HepG2 (cell line): Measurements from ENCODE around the gene ZFP1. TPM values are rescaled to one million over a fixed set of nuclear protein-coding genes. Genes with fewer than 3 reads are reported as not detected.

ENCODE experiments used
- ATAC-seq: fragments of 200-7000 bp; cut with Tn5 transposase; 3 replicates; pipeline ENCODE4 v1.9.1; 2020; ENCODE audit warnings: mild to moderate bottlenecking, moderate library complexity
- BruUV-seq: library from RNA; stranded (reverse); fragments of 400-500 nt; replicated peaks from 2 replicates; lab custom pipeline; 2021; lab: Mats Ljungman, UMichigan
- CTCF ChIA-PET: fragments of 300-600 bp; formaldehyde crosslinking; extraction: SDS; loops from one replicate; lab custom pipeline; 2021; ENCODE audit warnings: low total read pairs, inconsistent platforms, low intra/inter-chr PET ratio; lab: Yijun Ruan, JAX
- POLR2A ChIA-PET: fragments of 350-600 bp; sonication (Branson Sonifier 250); formaldehyde crosslinking; loops from one replicate; lab custom pipeline; 2020; ENCODE audit warnings: antibody characterized with exemption, inconsistent platforms; lab: Yijun Ruan, JAX
- DNase-seq: peaks from one replicate; pipeline ENCODE4 v3.0.0-alpha.2; 2015; ENCODE audit warnings: low spot score
- FAIRE-seq: peaks from 3 replicates; lab custom pipeline; 2011; peaks lifted over from hg19 to GRCh38; lab: Jason Lieb, UNC
- H2AFZ ChIP-seq: one replicate; pipeline ENCODE4 v1.6.1; 2011; ENCODE audit warnings: low read length, inconsistent platforms
- H3K27ac ChIP-seq: fragments of 300-600 bp; 3 replicates; pipeline ENCODE4 v1.8.0; 2011; ENCODE audit warnings: mixed run types, mild to moderate bottlenecking, mixed read lengths, low read length, inconsistent platforms; ENCODE audit not compliant: insufficient read depth; ENCODE audit errors: extremely low read length
- H3K27me3 ChIP-seq, 2 experiments: fragments of 200-600 bp in 1 of 2; 2 replicates in 1 of 2; 3 replicates in 1 of 2; pipeline versions ENCODE4 v1.6.0 to v1.8.0; 2011; ENCODE audit warnings: low read length in 2 of 2, mild to moderate bottlenecking in 2 of 2, moderate library complexity in 2 of 2, inconsistent platforms in 1 of 2; ENCODE audit not compliant: insufficient read depth in 2 of 2, control insufficient read depth in 1 of 2
- H3K36me3 ChIP-seq, 2 experiments: fragments of 200-600 bp in 1 of 2; replicated peaks in 1 of 2; 2 replicates in 1 of 2; 3 replicates in 1 of 2; pipeline versions ENCODE4 v1.5.1 to v1.8.0; 2011; ENCODE audit warnings: low read length in 2 of 2, inconsistent platforms in 1 of 2; ENCODE audit not compliant: insufficient read depth in 2 of 2, control insufficient read depth in 1 of 2
- H3K4me1 ChIP-seq: 2 replicates; pipeline ENCODE4 v1.5.1; 2012; ENCODE audit warnings: low read length, inconsistent platforms; ENCODE audit not compliant: insufficient read depth
- H3K4me2 ChIP-seq: 2 replicates; pipeline ENCODE4 v1.6.0; 2011; ENCODE audit warnings: low read depth, low read length, inconsistent platforms
- H3K4me3 ChIP-seq, 3 experiments: fragments of 200-600 bp in 1 of 3; sonication (generic), shearing (Covaris generic) in 1 of 3; replicated peaks in 1 of 3; 2 replicates each; pipeline ENCODE4 v1.5.1; 2011 to 2016; ENCODE audit warnings: low read length in 3 of 3, inconsistent platforms in 2 of 3, low read depth in 2 of 3, mild to moderate bottlenecking in 2 of 3, control low read depth in 1 of 3, mixed read lengths in 1 of 3; ENCODE audit not compliant: insufficient read depth in 1 of 3
- H3K79me2 ChIP-seq: one replicate; pipeline ENCODE4 v1.6.1; 2011; ENCODE audit warnings: low read length, inconsistent platforms; ENCODE audit not compliant: insufficient read depth
- H3K9ac ChIP-seq: 2 replicates; pipeline ENCODE4 v1.6.0; 2011; ENCODE audit warnings: mild to moderate bottlenecking, low read depth, low read length, inconsistent platforms; ENCODE audit not compliant: insufficient read depth
- H3K9me3 ChIP-seq: 2 replicates; pipeline ENCODE4 v1.5.1; 2012; ENCODE audit warnings: mild to moderate bottlenecking, low read length
- H4K20me1 ChIP-seq: 2 replicates; pipeline ENCODE4 v1.6.0; 2011; ENCODE audit warnings: inconsistent platforms, mild to moderate bottlenecking, low read length, moderate library complexity; ENCODE audit not compliant: insufficient read depth
- ETV5 ChIP-seq: IDR thresholded peaks from 2 replicates; pipeline ENCODE4 v1.6.1; 2018; ENCODE audit warnings: missing biosample characterization, missing genetic modification reagents, inconsistent platforms, borderline replicate concordance
- GABPA ChIP-seq, 2 experiments: IDR thresholded peaks; 2 replicates each; pipeline ENCODE4 v1.6.1; 2011 to 2016; ENCODE audit warnings: low read depth in 2 of 2, low read length in 1 of 2, missing biosample characterization in 1 of 2, missing genetic modification characterization in 1 of 2
- NFYB ChIP-seq: sonication (generic); formaldehyde crosslinking; IDR thresholded peaks from 2 replicates; pipeline ENCODE4 v1.4.0; 2020; ENCODE audit warnings: missing genetic modification reagents
- PRDM15 ChIP-seq: sonication (generic); formaldehyde crosslinking; IDR thresholded peaks from 2 replicates; pipeline ENCODE4 v1.4.0; 2020; ENCODE audit warnings: missing genetic modification reagents
- RORA ChIP-seq: sonication (generic); formaldehyde crosslinking; IDR thresholded peaks from 2 replicates; pipeline ENCODE4 v1.5.0; 2020; ENCODE audit warnings: mild to moderate bottlenecking, missing genetic modification reagents, moderate library complexity
- SMAD1 ChIP-seq: sonication (generic); formaldehyde crosslinking; IDR thresholded peaks from 2 replicates; pipeline ENCODE4 v1.4.0; 2020; ENCODE audit warnings: missing genetic modification reagents, low read depth, mild to moderate bottlenecking, borderline replicate concordance
- SMC3 ChIP-seq: IDR thresholded peaks from 2 replicates; pipeline ENCODE4 v1.6.1; 2011; ENCODE audit warnings: low read length, improper control_type of control experiment
- STAG1 ChIP-seq: sonication (generic); formaldehyde crosslinking; IDR thresholded peaks from 2 replicates; pipeline ENCODE4 v1.4.0; 2020; ENCODE audit warnings: missing genetic modification reagents
- XRCC5 ChIP-seq: fragments of 200-400 bp; formaldehyde crosslinking; optimal IDR thresholded peaks from 2 replicates; pipeline ENCODE3; 2017; ENCODE audit warnings: mild to moderate bottlenecking, low read length
- WGBS: methylation state at CpG from one replicate; pipeline ENCODE4 v1.1.6; 2017; ENCODE audit warnings: low lambda C conversion rate; 5-methylcytosine and 5-hydroxymethylcytosine counted together
- in situ Hi-C: cut with HindIII; loops from 2 replicates; pipeline ENCODE4 v1.10.0; 2017; ENCODE audit warnings: low pct_unique_long_range_greater_than_20kb; ENCODE audit not compliant: extremely low pct_ligation_motif_present
- intact Hi-C: fragments of 100-400 bp; cut with micrococcal nuclease; formaldehyde crosslinking; loops from one replicate; pipeline ENCODE4 v1.10.0; 2022; ENCODE audit not compliant: unreplicated experiment
- polyA plus RNA-seq, 8 experiments: library from polyadenylated mRNA; depleted of rRNA in 3 of 8; stranded (reverse) in 7 of 8; unstranded in 1 of 8; fragments of >200 nt; fragmentation: Illumina TruSeq in 4 of 8; extraction: Trizol in 4 of 8; gene quantifications; 2 replicates each; pipeline versions ENCODE4 v1.2.1 to v1.2.3, GENCODE V29; 2011 to 2016; ENCODE audit warnings: low read depth in 4 of 8, missing spikeins in 1 of 8, mixed read lengths in 1 of 8; ENCODE audit not compliant: insufficient read depth in 1 of 8
- total RNA-seq, 5 experiments: library from RNA; depleted of rRNA; stranded (reverse); fragments of >200 nt; fragmentation: Illumina TruSeq; extraction: Trizol; gene quantifications; 2 replicates each; pipeline ENCODE4 v1.2.3, GENCODE V29; 2016; ENCODE audit warnings: low read depth in 1 of 5
- TF ChIP-seq, protein P1 (sequence below): sonication (generic); formaldehyde crosslinking; IDR thresholded peaks from 2 replicates; pipeline ENCODE4 v1.5.0; 2020; ENCODE audit warnings: mild to moderate bottlenecking, missing genetic modification reagents, moderate library complexity
- TF ChIP-seq, protein P2 (sequence below): sonication (generic); formaldehyde crosslinking; IDR thresholded peaks from 2 replicates; pipeline ENCODE4 v1.4.0; 2020; ENCODE audit warnings: missing genetic modification reagents

ZFP1 gene
- total and polyA plus RNA-seq, 2 of the 13 experiments (the other 11 are each of a cell fraction or from before 2014, with no cell fraction given) = 8.3 to 14.0 TPM

DNA sequence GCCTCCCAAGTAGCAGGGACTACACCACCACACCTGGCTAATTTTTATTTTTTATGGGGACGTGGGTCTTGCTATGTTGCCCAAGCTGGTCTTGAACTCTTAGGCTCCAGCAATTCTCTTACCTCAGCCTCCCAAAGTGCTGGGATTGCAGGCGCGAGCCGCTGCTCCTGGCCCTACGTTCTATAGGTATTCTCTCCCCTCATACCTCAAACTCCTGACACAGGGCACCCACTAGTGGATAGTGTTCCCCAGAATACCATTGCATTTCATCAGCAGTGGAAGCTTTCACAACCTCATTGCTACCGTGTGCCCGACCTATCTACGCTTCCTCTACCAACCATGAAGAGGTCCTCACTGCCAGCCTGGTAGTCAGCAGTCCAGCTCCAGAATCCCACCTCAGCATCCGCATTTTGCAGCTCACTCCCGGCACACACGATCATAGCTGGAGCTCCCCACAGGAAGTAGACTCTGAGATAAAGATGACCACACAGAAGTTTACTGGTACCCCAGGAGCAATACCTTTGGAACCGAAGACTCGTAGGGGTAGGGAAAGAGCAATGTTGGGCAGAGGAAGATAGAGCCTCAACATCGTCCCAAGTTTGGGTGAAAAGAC lies 49.3 kb downstream of the ZFP1 start:
- ChIA-PET CTCF (interaction anchor here (1.2 to 3.0 kb wide), 2 partner anchors 205 to 267 kb away, joined by 3 to 32 read pairs; partner anchors contain the start of gene TMEM170A), POLR2A (interaction anchor here (1.5 kb wide), 1 partner anchor 53 kb away, joined by 5 read pairs; no protein-coding TSS in a partner anchor)
- Histone ChIP-seq H3K27ac (no peak overlapping the region), H3K4me3 (peak overlapping the region in 1 of 3 experiments; percentile 64; a peak in 2 of 6 replicates), H3K9ac (no peak overlapping the region), H4K20me1 (no peaks in the 10 kb centered on the region), H3K4me2 (peak overlapping the region; percentile 79), H3K27me3 (peaks cover 11 to 51% of the 10 kb centered on the region in 2 experiments), H3K79me2 (no peaks in the 10 kb centered on the region), H3K9me3 (no peaks in the 10 kb centered on the region), H2AFZ (no peak overlapping the region), H3K4me1 (peaks cover 25% of the 10 kb centered on the region), H3K36me3 (no peaks in the 10 kb centered on the region)
- intact Hi-C loops = loop anchor here (5.0 kb wide), 1 partner anchor 35 kb away; no protein-coding TSS in a partner anchor
- FAIRE-seq = no peak
- in situ Hi-C loops = loop anchor here (5.0 to 25.0 kb wide), 2 partner anchors 190 to 565 kb away; no protein-coding TSS in a partner anchor
- 14% methylated on average over 14 of the region's 14 CpGs for WGBS
- TF ChIP-seq SMC3 = 0 out of 2 replicates have a peak, but pooled peaks have one; percentile 4
- no peak for TF ChIP-seq RORA
- 0 out of 2 replicates have a peak, but pooled peaks have one; percentile 9 for TF ChIP-seq SMAD1 (CRISPR knock-in tag)
- TF ChIP-seq GABPA (IDR thresholded peaks at IDR 0.05; ENCODE audit: low read depth, low read length) = no peak
- peak; percentile 13; the same call in 1 of the 2 replicates for TF ChIP-seq GABPA (CRISPR knock-in tag; IDR thresholded peaks at IDR 0.05; ENCODE audit: low read depth)
- TF ChIP-seq, protein P1, sequence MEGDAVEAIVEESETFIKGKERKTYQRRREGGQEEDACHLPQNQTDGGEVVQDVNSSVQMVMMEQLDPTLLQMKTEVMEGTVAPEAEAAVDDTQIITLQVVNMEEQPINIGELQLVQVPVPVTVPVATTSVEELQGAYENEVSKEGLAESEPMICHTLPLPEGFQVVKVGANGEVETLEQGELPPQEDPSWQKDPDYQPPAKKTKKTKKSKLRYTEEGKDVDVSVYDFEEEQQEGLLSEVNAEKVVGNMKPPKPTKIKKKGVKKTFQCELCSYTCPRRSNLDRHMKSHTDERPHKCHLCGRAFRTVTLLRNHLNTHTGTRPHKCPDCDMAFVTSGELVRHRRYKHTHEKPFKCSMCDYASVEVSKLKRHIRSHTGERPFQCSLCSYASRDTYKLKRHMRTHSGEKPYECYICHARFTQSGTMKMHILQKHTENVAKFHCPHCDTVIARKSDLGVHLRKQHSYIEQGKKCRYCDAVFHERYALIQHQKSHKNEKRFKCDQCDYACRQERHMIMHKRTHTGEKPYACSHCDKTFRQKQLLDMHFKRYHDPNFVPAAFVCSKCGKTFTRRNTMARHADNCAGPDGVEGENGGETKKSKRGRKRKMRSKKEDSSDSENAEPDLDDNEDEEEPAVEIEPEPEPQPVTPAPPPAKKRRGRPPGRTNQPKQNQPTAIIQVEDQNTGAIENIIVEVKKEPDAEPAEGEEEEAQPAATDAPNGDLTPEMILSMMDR (CRISPR knock-in tag) = peak; percentile 43
- TF ChIP-seq NFYB = 0 out of 2 replicates have a peak, but pooled peaks have one; percentile 6
- TF ChIP-seq XRCC5 = peak; percentile 14
- TF ChIP-seq STAG1 (CRISPR knock-in tag) = peak; percentile 37
- TF ChIP-seq, protein P2, sequence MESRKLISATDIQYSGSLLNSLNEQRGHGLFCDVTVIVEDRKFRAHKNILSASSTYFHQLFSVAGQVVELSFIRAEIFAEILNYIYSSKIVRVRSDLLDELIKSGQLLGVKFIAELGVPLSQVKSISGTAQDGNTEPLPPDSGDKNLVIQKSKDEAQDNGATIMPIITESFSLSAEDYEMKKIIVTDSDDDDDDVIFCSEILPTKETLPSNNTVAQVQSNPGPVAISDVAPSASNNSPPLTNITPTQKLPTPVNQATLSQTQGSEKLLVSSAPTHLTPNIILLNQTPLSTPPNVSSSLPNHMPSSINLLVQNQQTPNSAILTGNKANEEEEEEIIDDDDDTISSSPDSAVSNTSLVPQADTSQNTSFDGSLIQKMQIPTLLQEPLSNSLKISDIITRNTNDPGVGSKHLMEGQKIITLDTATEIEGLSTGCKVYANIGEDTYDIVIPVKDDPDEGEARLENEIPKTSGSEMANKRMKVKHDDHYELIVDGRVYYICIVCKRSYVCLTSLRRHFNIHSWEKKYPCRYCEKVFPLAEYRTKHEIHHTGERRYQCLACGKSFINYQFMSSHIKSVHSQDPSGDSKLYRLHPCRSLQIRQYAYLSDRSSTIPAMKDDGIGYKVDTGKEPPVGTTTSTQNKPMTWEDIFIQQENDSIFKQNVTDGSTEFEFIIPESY (CRISPR knock-in tag) = peak; percentile 23; the same call in 1 of the 2 replicates
- no peak for TF ChIP-seq ETV5
- TF ChIP-seq PRDM15 (CRISPR knock-in tag) = peak; percentile 97
- ATAC-seq = peak; percentile 30
- DNase-seq = no peak
- BruUV-seq = no TSS peak
